HG02623 (cell line): ENCODE data around the gene URAD.

Experiments used
- ATAC-seq: cut with Tn5 transposase; IDR thresholded peaks from one replicate; pipeline ENCODE4 v1.9.1; 2021; ENCODE audit warnings: moderate library complexity; ENCODE audit not compliant: unreplicated experiment

URAD gene

GRCh38 chr13:27956576-27957300, 31.8 kb downstream of the URAD start:
- ATAC-seq, result no peak

- no peak for ATAC-seq
Measured at GRCh38 chr13:27955014-27955591, 33.4 kb downstream of the URAD start.

- ATAC-seq, result peak; percentile 7
Measured at GRCh38 chr13:27954406-27954851, 34.1 kb downstream of the URAD start.

GRCh38 chr13:27953676-27954405, 34.7 kb downstream of the URAD start:
- peak; percentile 68 for ATAC-seq

- no peak for ATAC-seq
Measured at GRCh38 chr13:27952876-27953675, 35.4 kb downstream of the URAD start.

GRCh38 chr13:27942972-27943371, 45.5 kb downstream of the URAD start:
- no peak for ATAC-seq

- no peak for ATAC-seq
Measured at GRCh38 chr13:27933580-27934328, 54.7 kb downstream of the URAD start.

GRCh38 chr13:27933118-27933517, 55.4 kb downstream of the URAD start:
- ATAC-seq, result no peak

- ATAC-seq, result no peak
Measured at GRCh38 chr13:27929868-27930267, 58.6 kb downstream of the URAD start.

- ATAC-seq, result no peak
Measured at GRCh38 chr13:27928805-27929753, 59.4 kb downstream of the URAD start.

- ATAC-seq, result no peak
Measured at GRCh38 chr13:27928353-27928804, 60.1 kb downstream of the URAD start.
